Stimulated activated naive B cell treated with anti-CD40 and anti-IgM and Interleukin-4, amounts not matched to agents 10 μg/mL and 1 μg/mL and 100 μg/mL, for 72 hours (primary cell): ENCODE measurements around the gene NPDC1.

Experiments used
- ATAC-seq, 2 donors: fragments of 150-1000 bp; cut with Tn5 transposase; replicated peaks; 2 replicates each; pipeline ENCODE4 v1.10.0; 2021; ENCODE audit warnings: moderate library complexity in 1 of 2
- DNase-seq: peaks from one replicate; pipeline ENCODE4 v3.0.0; 2021
- H3K27ac Mint-ChIP-seq: one replicate; pipeline ENCODE4 v1.8.0; 2022; ENCODE audit warnings: mild to moderate bottlenecking, mixed read lengths
- H3K27me3 Mint-ChIP-seq, 2 donors: one replicate each; pipeline ENCODE4 v1.8.0; 2022; ENCODE audit warnings: mixed read lengths in 2 of 2
- H3K36me3 Mint-ChIP-seq, 2 donors: one replicate each; pipeline ENCODE4 v1.8.0; 2022; ENCODE audit warnings: mixed read lengths in 2 of 2, mild to moderate bottlenecking in 1 of 2
- H3K4me1 Mint-ChIP-seq, 2 donors: one replicate each; pipeline ENCODE4 v1.8.0; 2022; ENCODE audit warnings: mixed read lengths in 2 of 2, mild to moderate bottlenecking in 1 of 2
- H3K4me3 Mint-ChIP-seq, 2 donors: one replicate each; pipeline ENCODE4 v1.8.0; 2022; ENCODE audit warnings: mild to moderate bottlenecking in 2 of 2, mixed read lengths in 2 of 2, moderate library complexity in 1 of 2
- H3K9me3 Mint-ChIP-seq, 2 donors: one replicate each; pipeline ENCODE4 v1.8.0; 2022; ENCODE audit warnings: mixed read lengths in 2 of 2, mild to moderate bottlenecking in 1 of 2

Gene NPDC1

DNA sequence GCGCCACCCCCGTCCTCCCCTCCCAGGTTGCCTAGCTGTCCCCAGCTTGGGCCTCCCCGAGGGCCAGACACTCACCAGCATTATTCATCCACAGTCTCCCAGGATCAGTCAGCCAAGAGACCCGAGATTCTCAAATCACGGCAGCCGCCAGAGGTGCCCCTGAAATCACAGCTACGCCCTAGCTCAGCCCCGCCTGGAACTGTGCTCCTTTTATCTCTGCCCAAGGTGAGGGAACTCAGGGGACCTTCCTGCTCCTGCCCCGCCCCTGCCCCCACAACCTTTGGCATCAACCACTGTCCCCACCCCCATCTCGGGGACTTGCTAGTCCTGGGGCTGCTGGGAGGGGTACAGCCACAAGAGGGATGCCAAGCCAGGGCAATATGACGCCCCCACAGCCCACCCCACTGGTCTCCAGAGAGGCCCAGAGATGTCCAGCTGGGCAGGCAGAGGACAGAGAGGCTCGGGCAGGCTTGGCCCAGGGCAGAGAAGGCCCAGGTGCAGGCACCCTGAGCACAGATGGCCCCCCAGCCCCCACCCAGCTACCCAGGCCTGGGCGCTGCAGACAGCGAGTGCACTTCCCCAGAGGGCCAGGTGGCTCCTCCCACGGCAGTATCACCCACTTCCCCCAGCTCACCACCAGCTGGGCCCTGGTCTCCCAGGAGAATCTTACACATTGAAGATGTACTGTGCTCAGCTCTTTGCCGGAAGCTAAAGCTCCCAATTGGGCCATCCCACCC lies 13.9 kb downstream of the NPDC1 start, which contains the start of gene FUT7:
Gene FUT7 (minus strand): TSS at position 185 of the 737 bp plus-strand sequence. CDS start 97 bp downstream, at position 88.
- no peaks in the 10 kb centered on the region for H3K27me3 Mint-ChIP-seq
- peaks cover 0 to 3% of the 10 kb centered on the region in 2 donors for H3K36me3 Mint-ChIP-seq
- no peak for DNase-seq
- ATAC-seq = peak; percentile 16 to 44
- H3K27ac Mint-ChIP-seq = peak within 1 kb of the TSS; percentile 78
- H3K9me3 Mint-ChIP-seq = no peaks in the 10 kb centered on the region
- peak within 1 kb of the TSS; percentile 64 to 72 for H3K4me3 Mint-ChIP-seq
- H3K4me1 Mint-ChIP-seq = peaks cover 49 to 70% of the 10 kb centered on the region in 2 donors

DNA sequence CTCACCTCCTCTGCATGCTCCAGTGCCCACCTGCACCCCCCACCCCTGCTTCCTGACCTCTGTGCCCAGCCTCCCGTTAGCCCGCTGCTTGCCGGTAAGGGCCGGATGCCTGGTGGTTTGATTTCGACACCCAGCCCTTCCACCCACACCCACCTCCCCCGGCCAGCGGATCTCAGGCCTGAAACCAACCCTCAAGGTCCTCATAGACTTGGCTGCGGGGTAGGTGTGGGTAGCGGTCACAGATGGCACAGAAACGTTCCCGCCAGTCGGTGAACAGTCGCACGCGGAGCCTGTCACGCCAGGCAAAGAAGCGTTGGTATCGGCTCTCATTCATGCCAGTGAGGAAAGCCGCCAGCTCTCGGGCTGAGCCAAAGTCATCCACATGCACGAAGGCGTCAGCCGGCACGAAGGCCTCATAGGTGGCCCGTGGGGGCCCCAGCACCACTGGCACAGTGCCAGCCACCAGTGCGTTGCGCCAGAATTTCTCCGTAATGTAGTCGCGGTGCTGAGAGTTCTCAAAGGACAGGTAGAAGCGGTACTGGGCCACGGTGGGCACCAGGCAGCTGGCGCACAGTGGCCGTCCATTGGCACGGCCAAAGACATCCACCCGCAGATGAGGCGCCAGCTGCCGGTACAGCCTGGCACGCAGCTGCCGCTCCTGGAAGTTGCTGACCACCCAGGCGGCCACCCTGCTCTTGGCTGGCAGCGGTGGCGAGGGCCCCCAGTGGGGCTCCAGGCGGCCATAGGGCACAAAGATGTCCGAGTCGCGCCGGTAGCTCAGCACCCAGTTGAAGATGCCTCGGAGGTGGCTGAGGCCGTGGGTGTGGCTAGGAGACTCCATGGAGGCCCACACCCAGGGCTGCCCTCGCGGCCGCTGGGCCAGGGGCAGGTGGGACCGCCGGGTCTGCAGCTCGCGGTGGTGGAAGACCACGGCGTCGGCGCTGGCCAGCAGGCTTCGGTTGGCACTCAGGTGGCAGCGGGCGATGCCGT lies 15.1 kb downstream of the NPDC1 start:
- Mint-ChIP-seq H3K27me3 (no peaks in the 10 kb centered on the region), H3K4me3 (peak overlapping the region; percentile 62 to 64), H3K4me1 (peaks cover 54 to 70% of the 10 kb centered on the region in 2 donors), H3K9me3 (no peaks in the 10 kb centered on the region), H3K27ac (peak overlapping the region; percentile 78), H3K36me3 (peaks cover 0 to 3% of the 10 kb centered on the region in 2 donors)
- peak; percentile 64 for DNase-seq
- ATAC-seq = peak; percentile 7 to 17

DNA sequence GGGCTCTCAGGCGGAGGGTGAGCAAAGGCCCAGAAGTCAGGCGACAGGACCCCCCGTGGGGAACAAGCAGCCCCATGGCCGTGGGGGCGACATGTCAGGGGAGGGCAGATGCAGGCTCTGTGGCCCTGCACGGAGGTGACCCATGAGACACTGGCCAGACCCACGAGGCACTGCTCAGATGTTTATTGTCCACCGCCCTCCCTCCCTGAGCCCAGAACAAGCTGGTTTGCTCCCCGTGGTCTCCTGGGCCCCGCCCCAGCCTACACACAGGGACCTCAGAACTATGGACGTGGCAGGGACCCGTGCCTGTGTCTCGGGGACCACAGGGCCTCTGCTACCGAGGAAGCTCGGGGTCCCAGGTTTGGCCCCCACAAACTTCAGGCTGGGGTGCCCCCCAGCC lies 16.0 kb downstream of the NPDC1 start:
- Mint-ChIP-seq H3K4me3 (peak overlapping the region; percentile 64 to 72), H3K9me3 (no peaks in the 10 kb centered on the region), H3K27ac (peak overlapping the region; percentile 78), H3K4me1 (peaks cover 50 to 64% of the 10 kb centered on the region in 2 donors), H3K27me3 (no peaks in the 10 kb centered on the region), H3K36me3 (peaks cover 0 to 3% of the 10 kb centered on the region in 2 donors)
- ATAC-seq = no peak
- no peak for DNase-seq

DNA sequence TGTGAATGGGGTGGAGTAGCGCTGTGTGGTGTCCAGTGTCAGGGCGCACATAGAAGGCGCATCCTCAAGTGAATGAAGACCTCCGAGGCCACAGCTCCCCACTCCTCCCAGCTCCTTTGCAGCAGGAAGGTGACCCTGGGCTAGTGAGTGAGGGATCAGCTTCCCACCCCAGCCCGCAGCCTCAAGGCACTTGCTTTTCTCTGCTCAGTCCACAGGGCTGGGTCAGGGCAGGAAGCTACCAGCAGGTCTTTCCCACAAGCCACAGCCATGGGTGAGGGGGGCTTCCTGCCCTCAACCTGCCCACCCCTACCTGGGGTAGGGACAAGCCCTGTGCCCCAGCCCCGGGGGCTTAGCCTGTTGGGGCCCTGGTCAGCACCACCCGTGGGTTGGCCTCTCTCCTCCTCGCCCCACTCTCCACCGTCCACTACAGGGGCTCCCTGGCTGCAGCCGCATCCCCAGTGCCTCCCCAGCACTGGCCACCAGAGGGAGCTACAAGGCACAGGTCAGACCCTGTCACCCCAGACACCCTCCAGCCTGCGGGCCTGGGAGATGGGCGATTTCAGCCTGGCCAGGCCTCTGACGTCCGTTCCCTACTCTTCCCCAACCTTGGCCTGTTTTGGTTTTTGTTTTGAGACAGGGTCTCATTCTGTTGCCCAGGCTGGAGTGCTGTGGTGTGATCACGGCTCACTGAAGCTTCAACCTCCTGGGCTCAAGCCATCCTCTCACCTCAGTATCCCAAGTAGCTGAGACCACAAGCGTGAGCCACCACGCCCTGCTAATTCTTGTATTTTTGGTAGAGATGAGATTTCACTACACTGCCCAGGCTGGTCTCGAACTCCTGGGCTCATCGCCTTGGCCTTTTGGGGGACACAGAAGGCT lies 16.7 kb downstream of the NPDC1 start:
- H3K4me3 Mint-ChIP-seq = peak overlapping the region; percentile 72 to 77
- no peaks in the 10 kb centered on the region for H3K27me3 Mint-ChIP-seq
- H3K4me1 Mint-ChIP-seq = peaks cover 43 to 57% of the 10 kb centered on the region in 2 donors
- ATAC-seq = peak; percentile 49 to 54
- peaks cover 0 to 3% of the 10 kb centered on the region in 2 donors for H3K36me3 Mint-ChIP-seq
- DNase-seq = peak; percentile 69
- no peaks in the 10 kb centered on the region for H3K9me3 Mint-ChIP-seq
- peak overlapping the region; percentile 86 for H3K27ac Mint-ChIP-seq

DNA sequence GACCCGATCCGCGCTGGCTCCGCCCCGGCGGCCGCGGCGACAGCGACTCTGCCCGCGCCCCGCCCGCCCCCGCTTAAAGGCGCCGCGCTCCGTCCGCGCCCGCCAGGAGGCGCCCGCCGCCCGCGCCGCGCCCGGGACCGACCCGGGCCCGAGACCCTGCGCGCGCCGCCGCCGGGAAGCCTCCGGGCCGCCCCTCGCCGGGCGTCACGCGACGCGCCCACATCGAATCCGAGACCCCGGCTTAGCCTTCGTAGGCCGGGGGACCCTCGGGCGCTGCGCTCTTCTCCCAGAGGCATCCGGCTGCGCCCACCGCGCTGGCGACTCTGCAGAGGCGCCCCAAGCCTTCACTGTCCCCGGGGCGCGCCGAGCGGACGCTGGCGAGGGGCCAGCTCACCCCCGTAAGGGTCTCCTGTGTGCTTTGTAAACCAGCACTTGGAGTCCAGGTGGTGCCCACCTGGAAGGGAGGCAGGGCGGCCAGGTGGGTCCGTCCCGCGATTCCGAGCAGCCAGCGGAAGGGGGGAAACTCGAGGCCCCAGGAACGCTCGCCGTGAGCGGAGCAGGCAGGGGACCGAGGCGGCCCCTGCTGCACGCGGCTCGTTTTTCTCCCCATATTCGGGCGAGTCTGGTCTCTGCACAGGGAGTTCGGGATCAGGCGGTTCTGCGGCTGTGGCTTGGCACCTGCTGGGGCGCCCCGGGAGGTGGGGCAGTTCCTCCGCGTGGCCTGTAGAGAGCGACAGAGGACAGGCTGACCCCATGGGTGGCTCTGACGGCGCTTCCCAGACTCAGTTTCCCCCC lies 17.5 kb downstream of the NPDC1 start:
- Mint-ChIP-seq H3K27ac (peak overlapping the region; percentile 71), H3K27me3 (no peaks in the 10 kb centered on the region), H3K9me3 (no peaks in the 10 kb centered on the region), H3K36me3 (peaks cover 0 to 3% of the 10 kb centered on the region in 2 donors), H3K4me1 (peaks cover 39 to 49% of the 10 kb centered on the region in 2 donors), H3K4me3 (peak overlapping the region; percentile 71 to 77)
- ATAC-seq = peak; percentile 30 to 33
- no peak for DNase-seq

DNA sequence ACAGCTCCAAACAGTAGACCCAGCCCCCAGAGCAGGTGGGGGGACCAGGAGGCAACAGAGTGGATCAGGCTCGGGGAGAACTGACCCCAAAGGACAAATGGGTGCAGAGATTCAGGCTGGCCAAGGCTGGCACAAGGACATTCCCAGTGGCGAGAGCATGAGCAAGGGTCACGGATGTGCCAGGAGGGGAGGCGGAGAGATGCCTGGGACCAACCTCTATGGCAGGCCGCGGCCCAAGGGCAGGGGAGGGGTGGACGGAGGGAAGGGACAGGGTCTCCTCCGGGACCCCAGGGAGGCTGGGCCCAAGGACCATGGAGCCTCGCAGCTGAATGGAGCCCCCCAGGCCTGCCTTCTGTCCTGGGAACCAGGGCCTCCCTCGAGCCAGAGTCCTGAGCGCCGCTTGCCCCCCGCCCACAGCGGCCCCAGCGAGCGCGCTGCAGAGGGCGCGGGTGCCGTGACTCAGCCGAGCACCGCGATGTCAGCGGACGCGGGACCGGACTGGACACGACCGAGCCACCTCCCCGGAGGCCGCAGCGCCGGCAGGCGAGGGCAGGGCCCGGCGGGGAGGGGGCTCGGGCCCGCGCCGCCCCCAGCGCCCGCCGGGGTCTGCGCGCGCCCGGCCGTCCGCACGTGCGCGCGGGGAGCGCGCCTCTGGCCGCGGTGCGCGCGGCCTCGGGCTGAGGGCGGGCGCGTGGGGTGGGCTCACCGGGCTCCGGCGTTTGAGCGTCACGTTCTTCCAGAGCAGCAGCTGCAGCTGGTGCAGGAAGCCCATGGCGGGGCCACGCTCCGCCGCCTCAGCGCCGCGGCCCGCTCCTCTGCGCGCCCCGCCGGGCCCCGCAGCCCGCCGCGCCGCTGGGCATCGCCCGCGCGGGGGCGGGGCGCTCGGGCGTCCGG lies 18.4 kb downstream of the NPDC1 start, which contains the start of gene ABCA2:
Gene ABCA2 (minus strand): TSS at position 869 of the 894 bp plus-strand sequence. CDS start 97 bp downstream, at position 772.
- Mint-ChIP-seq H3K4me1 (peaks cover 35 to 43% of the 10 kb centered on the region in 2 donors), H3K9me3 (no peaks in the 10 kb centered on the region), H3K36me3 (peaks cover 0 to 3% of the 10 kb centered on the region in 2 donors), H3K27ac (peak within 1 kb of the TSS; percentile 89), H3K27me3 (no peaks in the 10 kb centered on the region), H3K4me3 (peak within 1 kb of the TSS; percentile 76 to 77)
- ATAC-seq (no peak), DNase-seq (no peak)

DNA sequence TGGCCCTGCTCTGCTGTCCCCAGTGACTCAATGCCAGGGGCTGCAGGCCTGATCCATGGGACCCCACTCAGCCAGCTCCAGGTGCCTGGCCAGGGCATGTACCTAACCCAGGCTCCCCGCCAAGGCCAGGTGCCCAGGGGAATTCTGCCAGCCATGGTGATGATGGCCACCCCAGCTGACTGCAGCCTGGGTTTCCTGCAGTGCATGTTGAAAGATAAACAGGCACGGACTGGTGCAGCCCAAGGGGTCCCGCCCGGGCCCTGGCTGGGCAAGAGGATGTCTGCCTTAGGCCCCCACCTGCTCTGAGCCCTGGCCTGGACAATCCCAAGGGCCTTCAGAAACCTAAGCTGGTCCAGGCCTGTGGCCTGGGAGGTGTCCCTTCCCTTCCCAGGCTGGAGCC lies 19.1 kb downstream of the NPDC1 start:
- ATAC-seq = no peak
- H3K9me3 Mint-ChIP-seq = peaks cover 0 to 2% of the 10 kb centered on the region in 2 donors
- peaks cover 0 to 6% of the 10 kb centered on the region in 2 donors for H3K36me3 Mint-ChIP-seq
- H3K4me3 Mint-ChIP-seq = peak overlapping the region in 1 of 2 donors; percentile 76
- H3K27me3 Mint-ChIP-seq = no peaks in the 10 kb centered on the region
- H3K4me1 Mint-ChIP-seq = peaks cover 30 to 35% of the 10 kb centered on the region in 2 donors
- H3K27ac Mint-ChIP-seq = no peak overlapping the region
- no peak for DNase-seq

DNA sequence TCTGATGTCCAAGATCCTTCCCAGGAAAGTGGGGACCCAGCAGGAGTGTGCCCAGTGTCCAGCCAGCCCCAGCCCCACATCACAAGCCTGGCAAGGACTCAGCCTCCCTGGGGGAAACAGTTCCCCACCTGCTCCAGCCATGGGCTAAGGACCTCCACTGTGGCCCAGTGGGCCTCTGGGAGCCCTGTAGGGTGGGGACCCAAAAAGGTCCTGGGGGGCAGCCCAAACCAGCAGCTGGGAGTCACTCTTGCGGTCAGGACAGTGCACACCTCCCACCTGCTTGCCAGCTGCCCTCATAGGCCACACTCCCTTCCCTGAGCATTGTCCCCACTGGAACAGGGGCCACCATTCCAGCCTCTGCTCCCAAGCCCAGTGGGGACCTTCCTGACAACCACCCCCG lies 19.6 kb downstream of the NPDC1 start:
- Mint-ChIP-seq H3K36me3 (peaks cover 0 to 6% of the 10 kb centered on the region in 2 donors), H3K9me3 (peaks cover 0 to 2% of the 10 kb centered on the region in 2 donors), H3K4me3 (no peak overlapping the region), H3K27ac (no peak overlapping the region), H3K27me3 (no peaks in the 10 kb centered on the region), H3K4me1 (peaks cover 28 to 30% of the 10 kb centered on the region in 2 donors)
- ATAC-seq = no peak
- DNase-seq = no peak

DNA sequence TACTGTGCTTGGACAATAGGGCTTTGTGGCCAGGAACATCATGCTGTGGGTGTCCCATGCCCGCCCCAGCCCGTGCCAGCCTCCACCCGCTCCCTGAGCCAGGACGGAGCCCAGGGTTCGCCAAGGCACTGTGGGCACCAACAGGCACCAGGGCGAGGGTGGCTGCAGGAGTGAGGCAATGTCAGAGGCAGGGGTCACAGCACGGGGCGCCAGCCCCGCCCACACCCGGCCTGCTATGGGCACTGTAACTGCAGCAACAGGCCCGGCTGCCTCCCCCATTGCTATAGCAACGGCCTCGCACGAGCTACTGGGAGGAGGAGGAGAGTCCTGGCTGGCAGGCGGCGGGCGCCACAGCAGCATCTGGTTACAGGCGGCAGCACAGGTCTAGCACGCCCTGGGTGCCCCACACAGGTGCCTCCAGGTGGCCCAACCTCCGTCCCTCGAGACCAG lies 20.4 kb downstream of the NPDC1 start:
- ATAC-seq (no peak), DNase-seq (no peak)
- H3K27ac Mint-ChIP-seq = no peak overlapping the region
- H3K27me3 Mint-ChIP-seq = no peaks in the 10 kb centered on the region
- H3K4me1 Mint-ChIP-seq = peaks cover 22 to 24% of the 10 kb centered on the region in 2 donors
- H3K4me3 Mint-ChIP-seq = no peak overlapping the region
- peaks cover 0 to 2% of the 10 kb centered on the region in 2 donors for H3K9me3 Mint-ChIP-seq
- H3K36me3 Mint-ChIP-seq = peaks cover 0 to 4% of the 10 kb centered on the region in 2 donors

DNA sequence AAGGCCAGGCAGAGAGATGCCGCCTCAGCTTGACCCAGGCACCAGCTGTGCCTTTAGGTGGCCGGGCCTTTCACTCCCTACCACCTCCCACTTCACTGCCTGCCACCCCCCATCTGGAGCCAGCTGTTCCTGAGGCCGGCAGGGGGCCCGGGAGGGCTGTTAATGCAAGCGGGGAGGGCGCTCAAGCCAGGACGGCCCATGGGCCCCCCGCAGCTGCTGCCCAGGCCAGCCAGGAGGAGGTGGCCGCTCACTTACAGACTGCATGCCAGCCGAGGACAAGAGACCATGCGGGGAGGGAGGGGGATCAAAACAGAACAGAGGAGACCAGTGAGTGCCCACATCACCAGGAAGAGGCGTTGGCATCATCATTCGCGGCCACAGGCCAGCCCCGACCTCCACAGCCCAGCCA lies 22.4 kb downstream of the NPDC1 start:
- Mint-ChIP-seq H3K9me3 (peaks cover 0 to 2% of the 10 kb centered on the region in 2 donors), H3K36me3 (peaks cover 0 to 4% of the 10 kb centered on the region in 2 donors), H3K4me3 (no peak overlapping the region), H3K27ac (no peak overlapping the region), H3K27me3 (no peaks in the 10 kb centered on the region), H3K4me1 (peaks cover 2 to 10% of the 10 kb centered on the region in 2 donors)
- ATAC-seq (no peak), DNase-seq (no peak)

DNA sequence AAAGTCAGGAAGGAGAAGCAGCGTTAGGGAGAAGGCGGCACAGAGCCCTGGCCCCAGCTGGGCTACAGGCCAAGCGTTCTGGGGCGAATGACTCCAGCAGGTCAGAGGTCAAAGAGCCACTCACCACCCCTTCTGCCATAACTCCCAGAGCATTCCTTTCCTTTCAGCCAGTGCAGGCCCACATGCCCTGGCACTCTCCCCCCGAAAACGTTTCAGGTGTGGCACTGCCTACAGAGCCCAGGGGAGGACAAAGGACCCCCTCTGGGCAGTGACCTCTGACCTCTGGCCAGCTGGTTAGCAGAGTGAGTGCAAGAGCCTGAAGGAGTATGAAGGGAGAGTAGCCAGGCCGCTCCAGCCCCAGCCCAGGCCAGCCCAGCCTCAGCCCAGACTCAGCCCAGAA lies 22.8 kb downstream of the NPDC1 start:
- Mint-ChIP-seq H3K36me3 (peaks cover 0 to 4% of the 10 kb centered on the region in 2 donors), H3K27ac (peak overlapping the region; percentile 2), H3K4me1 (peaks cover 0 to 10% of the 10 kb centered on the region in 2 donors), H3K27me3 (no peaks in the 10 kb centered on the region), H3K4me3 (no peak overlapping the region), H3K9me3 (peaks cover 0 to 2% of the 10 kb centered on the region in 2 donors)
- ATAC-seq = no peak
- DNase-seq = no peak

DNA sequence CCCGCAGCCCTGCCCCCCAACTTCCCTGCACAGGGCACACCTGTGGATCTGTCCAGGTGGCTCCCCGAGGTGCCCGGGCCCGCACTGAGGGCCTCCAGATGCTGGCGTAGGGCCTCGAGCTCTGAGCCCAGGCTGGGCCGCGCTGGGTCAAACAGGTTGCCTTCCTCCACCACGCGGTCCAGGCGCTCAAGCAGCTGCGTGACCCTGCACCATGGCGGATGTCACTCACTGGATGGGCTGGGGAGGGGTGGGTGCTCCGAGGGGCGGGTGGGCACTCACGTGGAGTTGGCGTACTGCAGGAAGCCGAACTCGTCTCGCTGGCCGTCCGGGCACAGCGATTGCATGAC lies 23.3 kb downstream of the NPDC1 start:
- DNase-seq = no peak
- Mint-ChIP-seq H3K4me3 (no peak overlapping the region), H3K9me3 (peaks cover 0 to 2% of the 10 kb centered on the region in 2 donors), H3K27ac (no peak overlapping the region), H3K27me3 (no peaks in the 10 kb centered on the region), H3K36me3 (peaks cover 0 to 4% of the 10 kb centered on the region in 2 donors), H3K4me1 (peaks cover 0 to 10% of the 10 kb centered on the region in 2 donors)
- no peak for ATAC-seq
